Measurements from ENCODE around the gene MAML2.

Gene MAML2

DNA sequence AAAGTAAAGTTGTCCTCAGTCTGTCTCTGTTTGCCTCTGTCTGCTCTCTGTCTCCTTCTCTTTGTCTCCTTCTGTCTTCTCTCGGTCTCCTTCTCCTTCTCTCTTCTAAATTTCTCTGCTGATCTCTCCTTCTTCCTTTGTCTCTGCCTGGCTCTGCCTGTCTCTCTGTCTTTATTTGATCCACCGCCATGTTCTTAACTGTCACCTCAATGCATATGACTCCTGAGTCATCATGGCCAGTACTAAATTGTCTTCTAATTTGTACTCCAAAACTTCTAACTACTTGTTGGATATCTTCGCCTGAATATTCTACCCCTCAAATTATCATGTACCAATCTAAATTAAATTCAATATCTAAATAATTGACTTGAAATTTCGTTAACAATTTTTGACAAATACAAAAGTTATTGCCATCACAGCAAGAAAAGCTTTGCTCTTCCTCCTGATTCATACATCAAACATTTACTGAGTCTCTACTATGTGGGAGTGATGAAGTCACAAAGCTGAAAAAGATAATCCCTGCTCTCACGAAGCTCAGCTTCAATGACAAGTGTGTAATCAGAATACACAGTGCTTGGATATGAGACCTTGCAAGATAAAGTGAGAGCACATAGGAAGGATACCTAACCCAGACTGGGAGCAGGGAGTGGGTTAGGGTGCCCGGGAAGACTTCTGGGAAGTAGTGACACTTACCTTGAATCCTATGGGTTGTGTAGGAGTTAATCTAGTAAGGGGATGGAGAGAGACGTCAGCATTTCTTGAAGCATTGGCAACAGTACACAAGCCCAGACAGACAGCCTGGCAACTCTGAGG, 193.0 kb downstream of the MAML2 start:
- DNase-seq = no peak

DNA sequence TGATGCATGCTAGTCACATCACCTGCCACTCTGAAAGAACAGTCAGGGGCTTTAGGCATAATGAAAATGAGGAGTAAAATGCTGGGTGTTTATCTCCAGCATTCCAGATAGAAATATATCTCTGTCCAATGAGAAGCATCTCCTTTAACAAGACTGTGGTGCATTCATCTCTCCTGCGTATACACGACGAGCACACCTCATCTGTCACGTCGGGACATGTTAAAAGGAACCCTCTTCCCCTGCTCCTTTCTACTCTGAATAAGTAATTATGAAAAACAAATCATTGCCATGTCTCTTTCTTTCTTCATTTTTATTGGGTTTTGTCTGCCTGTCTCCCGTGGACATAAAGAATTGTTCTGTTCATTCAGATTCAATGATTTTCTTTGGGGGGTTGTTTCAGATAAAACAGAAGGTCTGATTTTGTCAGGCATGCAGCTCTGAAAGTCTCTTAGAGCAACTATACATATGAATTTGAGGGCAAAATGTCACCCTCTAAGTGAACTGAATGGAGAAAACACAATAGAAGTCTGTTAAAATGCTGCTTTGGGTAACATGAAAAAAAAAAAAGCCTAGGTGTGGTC, 195.0 kb downstream of the MAML2 start:
- no peak for DNase-seq

DNA sequence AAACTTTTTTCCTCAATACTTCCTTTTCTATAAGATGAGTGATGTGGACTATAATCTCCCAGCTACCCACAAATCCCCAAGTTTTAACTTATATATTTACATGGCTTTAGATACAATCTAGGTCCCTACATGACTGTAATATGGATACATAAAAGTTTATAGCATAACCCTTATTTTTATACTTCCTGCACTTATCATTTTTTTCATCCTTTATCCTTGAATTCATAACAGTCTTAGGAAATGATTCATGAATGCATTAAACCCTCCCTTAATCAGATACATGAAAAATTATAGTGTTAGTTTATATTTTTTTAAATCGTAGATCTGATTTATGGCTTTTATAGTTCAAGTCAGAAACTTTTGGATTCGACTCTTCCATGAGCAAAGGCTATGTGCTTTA, 195.8 kb downstream of the MAML2 start:
- DNase-seq = no peak

DNA sequence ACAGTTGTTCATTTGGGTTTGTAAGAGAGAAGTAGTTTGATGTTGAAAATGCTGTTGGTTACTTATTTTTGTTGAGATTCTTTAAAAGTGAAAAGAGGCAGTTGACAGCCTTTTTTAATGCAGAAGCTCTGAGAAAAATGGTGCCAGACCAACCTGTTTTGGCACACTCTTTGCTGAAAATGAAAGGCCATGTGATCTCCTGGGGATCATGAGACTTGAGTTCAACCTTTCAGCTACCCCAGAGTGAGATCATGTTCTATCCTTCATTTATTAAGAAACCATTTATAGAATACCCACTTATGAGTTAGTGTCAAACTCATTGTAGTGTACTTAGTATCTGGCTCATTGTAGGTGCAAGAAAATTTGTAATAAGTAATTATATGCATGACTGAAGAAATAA, 196.2 kb downstream of the MAML2 start:
- no peak for DNase-seq

DNA sequence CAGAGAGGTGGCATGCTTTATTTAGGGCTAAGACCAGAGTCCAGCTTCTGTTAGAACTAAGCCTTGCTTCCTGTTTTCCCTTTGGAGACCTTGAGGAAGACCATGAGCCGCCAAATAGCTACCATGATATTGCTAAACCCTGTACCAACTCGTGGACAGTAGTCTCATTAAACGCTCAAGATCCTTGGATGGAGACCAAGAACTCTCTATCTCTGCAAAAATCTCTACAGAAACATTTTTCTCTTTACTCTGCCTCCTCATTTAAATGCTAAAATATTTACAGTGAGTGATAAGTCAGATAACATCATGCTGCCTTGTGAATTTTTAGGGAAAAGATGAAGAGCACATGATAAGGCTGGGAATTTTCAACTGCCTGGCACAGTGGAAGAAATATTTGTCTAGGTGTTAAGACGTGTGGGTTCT, 197.8 kb downstream of the MAML2 start:
- peak; percentile 46 for DNase-seq

DNA sequence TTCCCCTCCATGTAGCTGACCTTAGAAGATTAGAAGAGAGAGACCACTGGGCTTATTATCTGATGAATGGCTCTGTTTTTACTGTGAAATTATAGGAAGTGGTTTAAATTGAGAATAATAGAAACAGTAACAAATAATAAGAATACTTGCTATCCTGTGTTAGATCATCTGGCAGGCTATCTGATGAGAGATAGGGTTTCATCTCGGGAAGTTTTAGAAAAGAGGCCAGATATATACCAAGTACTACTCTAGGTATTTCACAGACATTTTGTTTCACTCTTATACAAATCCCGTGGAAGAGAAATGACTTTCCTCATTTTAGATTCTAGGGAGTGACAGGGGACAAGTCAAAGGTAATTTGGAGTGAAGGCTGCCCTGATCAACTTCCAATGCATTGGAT, 198.4 kb downstream of the MAML2 start:
- no peak for DNase-seq

DNA sequence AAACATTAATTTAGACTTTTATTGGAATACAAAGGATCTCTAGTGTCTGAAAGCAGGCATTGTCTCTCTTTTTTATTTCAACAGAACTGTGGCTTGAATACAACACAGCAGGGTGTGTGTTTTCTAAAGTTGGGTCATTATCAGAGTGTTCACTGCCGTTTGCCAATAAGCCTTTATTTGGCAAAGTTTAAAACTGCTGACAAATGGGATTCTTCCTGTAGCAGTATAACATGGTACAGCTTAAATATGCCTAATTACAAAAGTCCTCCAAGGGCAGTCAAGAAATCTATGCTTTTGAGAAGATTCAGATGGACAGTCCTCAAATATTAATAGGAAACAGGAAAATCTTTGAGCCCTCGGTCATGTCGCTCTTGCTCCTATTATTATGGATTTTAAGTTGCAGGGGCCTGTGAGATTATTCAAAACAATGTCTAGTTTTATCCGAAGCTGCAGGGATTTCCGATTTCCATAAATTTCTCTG, 199.9 kb downstream of the MAML2 start:
- no peak for DNase-seq

DNA sequence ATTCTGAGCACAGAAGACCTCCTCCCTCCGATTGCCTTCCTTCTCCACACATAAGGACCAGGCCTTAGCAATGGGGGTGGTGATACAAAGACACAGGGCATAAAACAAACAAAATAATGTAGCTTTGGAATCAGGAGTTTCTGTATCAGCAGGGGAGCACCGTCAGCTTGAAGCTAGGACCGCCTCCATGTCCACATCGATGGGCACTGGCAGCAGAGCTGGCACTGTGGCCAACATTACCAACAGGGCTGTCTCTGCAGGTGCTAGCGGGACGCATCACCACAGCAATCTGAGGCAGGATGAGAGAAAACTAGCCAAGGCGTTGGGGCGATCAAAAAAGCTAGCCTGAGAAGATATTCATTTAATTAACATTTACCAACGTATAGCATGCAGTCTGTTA, 201.4 kb downstream of the MAML2 start:
- DNase-seq = no peak

DNA sequence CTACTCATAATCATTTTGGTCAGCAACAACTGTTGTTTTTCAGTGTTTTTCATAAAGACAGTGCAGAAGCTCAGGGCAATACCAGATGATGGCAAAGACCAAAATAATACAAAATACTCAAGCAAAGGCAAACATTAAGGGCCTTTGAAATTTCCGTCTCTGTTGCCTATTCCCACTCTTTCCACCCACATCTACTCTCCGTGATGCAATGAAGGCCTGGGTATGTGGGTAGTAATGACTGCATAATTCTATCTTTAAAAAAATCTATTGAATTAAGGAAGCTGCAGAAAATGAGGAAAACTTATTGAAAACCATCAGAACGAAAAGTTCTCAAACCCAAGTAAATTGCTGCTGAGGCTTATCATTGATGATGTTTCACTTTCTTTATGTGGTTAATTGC, 203.3 kb downstream of the MAML2 start:
- no peak for DNase-seq

DNA sequence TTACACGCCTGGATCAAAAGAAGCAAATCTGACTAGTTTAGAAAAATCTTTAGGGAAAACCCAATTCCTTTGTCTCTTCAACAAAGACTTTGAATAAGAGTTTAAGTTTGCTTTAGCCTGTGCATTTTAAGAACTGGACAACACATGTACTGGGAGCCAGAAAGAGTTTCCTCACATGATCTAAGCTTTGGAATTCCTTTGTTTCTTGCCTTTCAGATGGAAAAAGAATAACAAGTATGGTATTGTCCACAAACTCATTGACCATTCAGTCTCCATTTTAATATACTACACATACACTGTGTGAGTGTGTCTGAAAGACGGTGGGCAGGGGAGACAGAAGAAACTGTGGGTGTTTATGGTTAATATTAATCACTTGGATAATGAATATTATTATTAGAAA, 205.6 kb downstream of the MAML2 start:
- no peak for DNase-seq

DNA sequence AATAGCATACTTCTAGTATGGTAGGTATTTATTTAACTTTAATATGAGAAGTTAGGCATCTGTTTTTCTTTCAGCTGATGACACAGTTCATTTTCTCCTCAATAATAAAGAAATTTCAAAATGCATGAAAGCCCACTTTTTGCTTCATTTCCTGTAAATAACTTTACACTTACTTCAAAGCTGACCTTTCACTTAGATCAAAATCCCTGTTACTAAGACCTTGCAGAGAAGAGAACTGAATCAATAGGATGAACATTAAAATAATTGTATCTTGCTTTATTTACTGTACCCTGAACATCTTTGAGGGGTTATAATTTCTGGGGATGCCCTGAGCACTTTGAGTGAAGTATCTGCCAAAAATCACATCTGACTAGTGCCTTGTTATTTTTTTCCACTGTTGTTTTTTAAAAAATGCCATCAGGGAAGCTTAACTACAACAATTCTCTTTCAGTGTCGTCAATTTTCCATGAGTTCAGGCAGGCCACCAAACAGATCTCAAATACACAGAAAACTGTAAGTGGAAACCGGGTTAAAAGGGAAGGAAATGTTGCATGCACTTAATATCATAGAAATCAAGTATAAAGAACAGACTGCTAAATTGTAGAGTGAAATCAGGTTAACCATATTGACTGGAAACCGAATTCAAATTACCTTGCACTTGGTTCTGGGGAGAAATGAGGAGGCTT, 206.2 kb downstream of the MAML2 start:
- no peak for DNase-seq

DNA sequence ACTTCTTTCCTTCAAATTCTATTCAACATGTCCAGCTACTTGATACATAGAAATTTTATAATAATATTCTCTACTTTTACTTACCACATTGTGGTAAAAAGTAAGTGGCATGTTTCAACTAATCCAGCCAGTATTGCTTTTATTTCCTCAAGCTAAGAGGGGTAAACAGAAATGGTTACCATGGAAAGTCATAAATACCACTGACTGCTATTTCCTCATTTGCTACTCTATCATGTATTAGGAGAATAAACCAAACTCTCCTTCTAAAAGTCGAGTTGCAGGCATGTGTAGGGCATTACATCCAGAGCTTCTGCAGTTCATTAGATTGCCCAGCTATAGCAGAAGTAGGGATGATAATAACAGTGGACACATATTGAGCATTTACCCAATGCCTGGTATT, 208.4 kb downstream of the MAML2 start:
- DNase-seq = peak; percentile 87

DNA sequence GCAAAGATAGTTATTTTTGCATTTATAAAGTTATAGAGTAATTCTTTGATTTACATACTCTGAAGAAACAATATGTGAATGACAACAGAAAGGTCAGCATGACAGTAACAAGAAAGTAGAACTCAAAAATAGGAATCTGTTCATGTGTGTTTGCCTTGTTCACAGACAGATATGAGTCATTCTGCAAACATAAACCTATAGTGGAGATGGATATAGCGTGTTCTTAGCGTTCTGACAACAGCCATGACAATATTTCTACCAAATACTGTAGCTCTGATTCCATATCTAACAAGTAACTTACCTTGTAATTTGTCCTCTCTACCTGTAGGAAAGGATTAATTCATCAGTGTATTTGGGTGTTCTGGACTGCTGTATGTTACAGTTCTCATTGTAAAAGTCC, 210.6 kb downstream of the MAML2 start:
- no peak for DNase-seq

DNA sequence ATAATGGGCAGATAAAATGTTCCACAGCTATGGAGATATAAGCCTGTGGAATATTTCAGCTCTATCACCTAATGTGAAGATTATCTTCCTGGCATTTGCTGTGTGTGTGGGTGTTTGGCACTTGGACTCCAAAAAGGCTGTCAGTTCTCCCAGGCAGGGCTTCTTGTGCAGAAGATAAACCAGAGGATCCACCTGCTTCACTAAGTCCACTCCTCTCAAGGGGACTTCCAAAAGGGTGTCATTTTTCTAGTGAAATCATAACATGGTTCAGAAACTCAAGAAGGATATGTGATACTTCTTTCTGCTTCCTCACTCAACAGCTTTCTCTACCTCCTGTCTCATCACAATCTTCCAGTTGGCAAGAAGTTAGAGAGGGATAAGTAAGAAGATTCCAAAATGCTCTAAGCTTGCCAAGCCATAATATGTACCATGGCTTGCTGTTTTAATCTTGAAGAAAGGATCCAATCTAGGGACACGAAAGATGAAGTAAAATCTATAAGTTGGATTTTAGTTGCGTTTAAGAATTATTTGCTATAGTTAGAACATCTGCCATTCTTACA, 212.9 kb downstream of the MAML2 start:
- DNase-seq = no peak

DNA sequence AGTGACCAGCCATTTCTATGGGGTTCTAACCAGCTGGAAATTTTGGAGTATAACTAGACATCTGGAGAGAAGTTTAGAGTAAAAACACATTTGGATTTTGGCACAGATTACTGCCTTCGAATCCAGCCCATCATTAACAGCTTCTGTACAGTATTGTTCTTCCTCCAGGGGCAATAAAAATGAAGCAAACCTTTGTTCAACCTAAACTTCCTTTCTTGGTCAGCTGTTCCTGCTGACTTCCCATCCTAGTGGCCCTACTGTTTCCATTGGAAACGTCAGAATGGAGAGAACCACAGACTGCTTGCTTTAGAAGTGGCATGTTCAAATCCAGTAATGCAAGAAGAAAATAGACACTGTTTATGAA, 215.4 kb downstream of the MAML2 start:
- DNase-seq = no peak

DNA sequence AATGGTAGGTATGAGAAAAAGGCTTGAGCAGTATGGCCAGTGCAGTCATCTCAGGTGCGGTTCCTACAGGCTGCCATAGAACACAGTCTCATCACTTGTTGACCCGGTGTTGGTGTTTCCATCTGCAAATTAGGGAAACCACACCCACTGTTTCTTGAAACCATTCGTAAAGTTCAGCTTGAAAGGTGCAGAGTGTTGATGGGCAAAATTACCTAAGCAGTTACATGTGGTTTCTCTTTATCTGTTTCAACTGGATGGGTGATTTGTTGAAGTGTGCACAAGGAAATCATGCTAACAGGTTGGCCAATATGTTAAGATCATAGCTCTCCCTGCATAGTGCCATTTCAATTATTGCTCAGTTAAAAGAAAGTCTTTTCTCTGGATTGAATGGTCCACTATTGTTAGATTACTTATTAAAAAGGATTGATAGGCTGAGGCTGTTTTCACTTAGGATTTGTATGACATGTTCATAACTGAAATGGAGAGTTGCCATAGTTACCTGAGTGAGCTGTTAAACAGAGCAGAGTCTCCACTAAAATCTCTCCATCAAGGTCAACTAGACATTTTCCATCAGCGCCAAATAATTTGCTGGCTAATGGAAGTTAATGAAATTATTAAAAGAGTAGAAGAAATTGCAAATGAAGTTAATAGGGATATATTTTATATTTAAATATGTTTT, 215.9 kb downstream of the MAML2 start:
- DNase-seq = no peak

DNA sequence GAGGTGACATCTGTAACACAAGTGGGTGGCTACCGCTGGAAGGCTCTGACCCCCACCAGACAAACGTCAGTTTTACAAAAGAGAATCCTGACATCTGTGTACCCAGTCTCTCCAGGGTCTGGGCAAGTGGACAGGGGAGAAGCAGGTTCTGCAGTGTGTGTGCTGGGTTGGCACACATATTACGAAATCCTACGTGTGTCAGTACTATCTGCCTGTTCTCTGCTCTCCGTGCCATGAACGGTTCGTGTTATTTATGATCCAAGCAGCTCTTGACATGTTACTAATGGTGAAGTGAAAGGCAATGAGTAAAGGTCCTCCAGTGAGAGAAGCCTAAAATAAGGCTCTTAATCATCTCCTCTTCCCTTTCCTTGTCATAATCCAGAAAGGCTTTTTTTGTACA, 217.6 kb downstream of the MAML2 start:
- peak; percentile 57 for DNase-seq

DNA sequence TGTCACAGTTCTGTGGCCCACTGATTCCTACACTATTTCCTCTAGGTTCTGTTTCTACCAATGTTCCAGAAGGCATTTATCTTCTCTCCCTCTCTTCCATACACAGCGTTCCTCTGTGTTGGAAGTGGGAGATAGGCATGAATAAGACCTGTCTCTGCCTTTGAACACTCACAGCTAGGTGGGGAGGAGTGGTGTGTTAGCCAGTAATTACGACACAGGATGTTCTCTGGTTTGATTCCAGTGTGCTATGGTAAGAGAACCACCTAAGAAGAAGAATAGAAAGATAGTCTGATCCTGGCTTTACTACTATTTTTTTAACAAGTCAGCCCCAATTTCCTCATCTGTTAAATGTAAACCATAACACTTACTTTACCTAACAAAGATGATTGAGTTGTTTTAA, 218.8 kb downstream of the MAML2 start:
- DNase-seq = no peak

DNA sequence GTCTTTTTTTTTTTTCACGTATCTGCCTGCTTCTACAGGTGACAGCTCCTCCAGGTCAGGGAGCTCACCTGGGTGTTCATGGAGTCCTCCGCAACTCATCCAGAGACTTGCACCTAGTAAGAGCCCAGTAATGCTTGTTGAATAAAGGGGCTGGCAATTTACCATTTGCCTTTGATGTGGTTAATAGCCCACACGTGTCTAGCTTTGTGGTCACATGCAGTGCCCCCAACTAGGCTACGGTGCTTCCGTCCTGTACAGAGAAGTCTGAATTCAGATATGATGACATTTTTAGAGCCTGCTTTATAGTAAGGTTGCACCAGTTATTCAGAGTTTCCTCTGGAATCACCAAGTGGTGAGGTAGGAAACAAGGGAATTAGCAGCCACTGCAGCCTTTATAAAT, 219.7 kb downstream of the MAML2 start:
- DNase-seq = no peak

DNA sequence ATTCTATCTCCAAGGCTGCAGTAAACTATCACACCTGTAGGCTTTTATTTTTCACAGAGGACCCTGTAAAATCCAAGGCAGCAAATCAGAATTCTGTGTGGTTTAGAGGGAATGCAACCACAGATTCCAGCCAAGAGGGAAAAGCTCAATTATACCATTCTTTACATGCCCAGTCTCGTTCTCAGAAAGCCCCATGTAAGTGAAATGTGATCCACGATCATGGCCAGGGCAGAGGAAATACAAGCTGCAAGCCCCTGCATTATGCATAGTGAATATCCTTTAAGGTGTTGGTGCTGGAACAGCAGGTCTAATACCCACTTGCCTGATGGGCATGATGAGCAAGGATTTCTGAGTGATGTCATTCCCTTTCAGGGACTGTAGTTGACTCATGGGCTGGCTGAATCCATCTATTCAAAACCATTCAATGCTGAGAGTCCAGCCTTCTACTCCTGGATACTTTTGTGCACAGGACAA, 220.4 kb downstream of the MAML2 start:
- no peak for DNase-seq

DNA sequence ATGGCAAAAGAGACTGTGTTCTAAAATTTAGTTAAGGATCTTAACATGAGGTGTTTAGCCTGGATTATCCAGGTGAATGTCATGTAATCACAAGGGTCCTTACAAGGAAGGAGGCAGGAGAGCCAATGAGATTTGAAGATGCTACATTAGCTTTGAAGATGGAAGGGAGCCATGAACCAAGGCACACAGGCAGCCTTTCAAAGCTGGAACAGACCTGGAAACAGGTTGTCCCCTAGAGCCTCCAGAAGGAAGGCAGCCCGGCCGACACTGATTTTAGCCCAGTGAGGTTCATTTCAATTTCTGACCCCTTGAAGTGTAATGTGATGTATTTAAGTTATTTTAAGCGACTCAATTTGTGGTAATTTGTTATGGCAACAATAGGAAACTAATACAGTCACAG, 223.8 kb downstream of the MAML2 start:
- DNase-seq = no peak

DNA sequence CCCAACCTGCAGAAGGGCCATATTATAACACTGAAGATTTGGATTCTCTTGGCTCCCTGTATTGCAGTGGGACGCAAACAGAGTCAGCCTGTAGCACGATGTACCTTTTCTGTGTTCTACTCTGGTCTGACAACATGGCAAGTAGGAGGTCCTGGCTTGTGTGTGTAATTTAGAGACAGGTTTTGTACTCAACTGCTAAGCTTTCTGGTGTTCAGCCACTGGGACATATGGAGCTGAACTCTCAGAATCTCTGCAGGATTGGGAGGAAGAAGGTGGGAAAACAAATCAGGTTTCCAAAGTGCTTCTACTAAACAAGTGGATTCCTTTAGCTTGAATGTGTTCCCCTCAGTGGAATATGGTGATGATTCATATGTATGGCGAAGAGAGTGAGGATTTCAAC, 226.6 kb downstream of the MAML2 start:
- DNase-seq = no peak

Data from MV-4-11 (cell line).